ENCODE results near the gene SLC13A3.

SLC13A3 gene

DNA sequence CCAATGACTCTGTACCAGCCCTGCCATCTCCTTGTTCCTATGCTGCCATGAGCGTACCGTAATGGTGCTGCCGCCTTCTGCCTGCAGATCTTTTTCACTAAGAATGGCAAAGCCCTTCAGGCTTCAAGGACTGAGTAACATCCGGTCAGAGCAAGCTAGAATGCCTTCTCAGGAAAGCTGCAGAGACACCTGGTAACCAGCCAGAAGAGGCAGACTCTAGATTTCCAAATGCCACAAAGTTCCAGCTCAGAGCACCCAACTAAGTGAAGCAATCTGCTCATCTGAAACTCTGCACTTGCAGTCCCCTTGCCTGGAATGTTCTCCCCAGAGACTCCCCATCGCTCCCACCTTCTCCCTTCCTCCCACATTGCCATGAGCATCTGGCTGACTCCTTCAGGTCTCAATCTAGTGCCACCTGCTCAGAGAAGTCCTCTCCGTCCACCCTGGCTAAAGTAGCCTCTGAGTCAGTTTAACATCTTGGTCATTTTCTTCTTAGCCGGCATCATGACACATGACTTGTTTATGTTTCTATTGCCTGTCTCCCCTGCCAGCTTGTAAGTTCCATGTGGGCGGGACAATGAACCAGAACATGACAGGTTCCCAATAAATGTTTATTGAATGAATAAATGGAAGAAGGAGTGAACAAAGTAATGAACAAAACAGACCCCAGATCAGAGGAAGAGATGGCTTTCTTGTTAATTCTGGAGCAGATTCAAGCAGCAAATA lies 93.9 kb downstream of the SLC13A3 start:
- Histone ChIP-seq H3K9me2 (replicated peaks; ENCODE audit: control insufficient read depth, low read length) (no peaks in the 10 kb centered on the region), H3K4me2 (ENCODE audit: low read length) (no peak overlapping the region), H3K4me3 (ENCODE audit: low read length) (no peak overlapping the region), H3F3A (ENCODE audit: control insufficient read depth, insufficient read depth) (no peaks in the 10 kb centered on the region), H3K9me3 (ENCODE audit: control insufficient read depth, insufficient read depth, low read length) (no peaks in the 10 kb centered on the region), H3K79me2 (ENCODE audit: control insufficient read depth, low read length) (no peaks in the 10 kb centered on the region), H4K20me1 (ENCODE audit: control insufficient read depth, insufficient read depth, low read depth, low read length) (no peaks in the 10 kb centered on the region), H3K27me3 (ENCODE audit: control insufficient read depth, low read length) (peaks cover 7% of the 10 kb centered on the region), H3K27ac (ENCODE audit: low read depth, low read length) (no peak overlapping the region), H3K4me1 (ENCODE audit: control insufficient read depth, low read length) (peaks cover 12% of the 10 kb centered on the region), H3K36me3 (ENCODE audit: control insufficient read depth, low read length) (no peaks in the 10 kb centered on the region)
- TF ChIP-seq EZH2phosphoT487 (IDR thresholded peaks at IDR 0.05; ENCODE audit: borderline replicate concordance, low read length): no peak
- no peak for TF ChIP-seq CTCF (IDR thresholded peaks at IDR 0.05; ENCODE audit: low read depth, low read length, poor library complexity, severe bottlenecking)

DNA sequence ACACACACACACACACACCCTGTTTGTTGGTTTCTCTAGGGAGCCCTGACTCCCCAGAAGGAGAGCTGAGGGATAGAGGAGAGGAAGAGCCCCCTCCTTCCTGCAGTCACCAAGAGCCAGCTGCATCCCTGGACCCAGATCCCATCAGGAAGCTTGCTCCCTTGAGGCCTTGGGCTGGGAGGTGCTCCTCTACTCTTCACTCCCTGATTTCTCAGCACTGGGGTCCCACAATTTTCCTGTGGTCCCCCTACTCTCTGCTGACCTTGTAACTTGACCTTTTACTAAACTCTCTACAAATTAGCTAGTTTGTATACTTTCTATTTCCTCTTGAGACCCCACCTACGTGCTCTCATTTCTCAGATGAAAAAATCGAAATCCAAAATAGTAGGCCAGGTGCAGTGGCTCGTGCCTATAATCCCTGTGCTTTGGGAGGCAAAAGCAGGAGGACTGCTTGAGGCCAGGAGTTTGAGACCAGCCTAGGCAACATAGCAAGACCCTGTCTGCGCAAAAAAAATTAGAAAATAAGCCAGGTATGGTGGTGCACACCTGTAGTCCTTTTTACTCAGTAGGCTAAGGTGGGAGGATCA lies 95.8 kb downstream of the SLC13A3 start:
- peaks cover 8% of the 10 kb centered on the region for H3K4me1 ChIP-seq (ENCODE audit: control insufficient read depth, low read length)

GRCh38 chr20:46554828-46555227 lies 96.4 kb downstream of the SLC13A3 start:
- no peaks in the 10 kb centered on the region for H3F3A ChIP-seq (ENCODE audit: control insufficient read depth, insufficient read depth)
- no peak overlapping the region for H3K4me2 ChIP-seq (ENCODE audit: low read length)
- no peaks in the 10 kb centered on the region for H4K20me1 ChIP-seq (ENCODE audit: control insufficient read depth, insufficient read depth, low read depth, low read length)
- no peaks in the 10 kb centered on the region for H3K9me2 ChIP-seq (replicated peaks; ENCODE audit: control insufficient read depth, low read length)
- H3K79me2 ChIP-seq (ENCODE audit: control insufficient read depth, low read length): no peaks in the 10 kb centered on the region
- no peak overlapping the region for H3K27ac ChIP-seq (ENCODE audit: low read depth, low read length)
- no peak overlapping the region for H3K4me3 ChIP-seq (ENCODE audit: low read length)
- H3K9me3 ChIP-seq (ENCODE audit: control insufficient read depth, insufficient read depth, low read length): no peaks in the 10 kb centered on the region
- H3K36me3 ChIP-seq (ENCODE audit: control insufficient read depth, low read length): no peaks in the 10 kb centered on the region
- peaks cover 7% of the 10 kb centered on the region for H3K27me3 ChIP-seq (ENCODE audit: control insufficient read depth, low read length)
- TF ChIP-seq CTCF (IDR thresholded peaks at IDR 0.05; ENCODE audit: low read depth, low read length, poor library complexity, severe bottlenecking) (no peak), EZH2phosphoT487 (IDR thresholded peaks at IDR 0.05; ENCODE audit: borderline replicate concordance, low read length) (no peak)
- H3K4me1 ChIP-seq (ENCODE audit: control insufficient read depth, low read length): peaks cover 8% of the 10 kb centered on the region

More for the DNA sequence above, 95.8 kb downstream of the SLC13A3 start:
- no peak overlapping the region for H3K4me3 ChIP-seq (ENCODE audit: low read length)
- H3K9me3 ChIP-seq (ENCODE audit: control insufficient read depth, insufficient read depth, low read length): no peaks in the 10 kb centered on the region
- no peaks in the 10 kb centered on the region for H3K79me2 ChIP-seq (ENCODE audit: control insufficient read depth, low read length)
- no peak for TF ChIP-seq EZH2phosphoT487 (IDR thresholded peaks at IDR 0.05; ENCODE audit: borderline replicate concordance, low read length)
- no peak for TF ChIP-seq CTCF (IDR thresholded peaks at IDR 0.05; ENCODE audit: low read depth, low read length, poor library complexity, severe bottlenecking)
- no peaks in the 10 kb centered on the region for H3K9me2 ChIP-seq (replicated peaks; ENCODE audit: control insufficient read depth, low read length)
- no peaks in the 10 kb centered on the region for H3F3A ChIP-seq (ENCODE audit: control insufficient read depth, insufficient read depth)
- no peaks in the 10 kb centered on the region for H4K20me1 ChIP-seq (ENCODE audit: control insufficient read depth, insufficient read depth, low read depth, low read length)
- peaks cover 7% of the 10 kb centered on the region for H3K27me3 ChIP-seq (ENCODE audit: control insufficient read depth, low read length)
- no peak overlapping the region for H3K27ac ChIP-seq (ENCODE audit: low read depth, low read length)
- H3K36me3 ChIP-seq (ENCODE audit: control insufficient read depth, low read length): no peaks in the 10 kb centered on the region
- H3K4me2 ChIP-seq (ENCODE audit: low read length): no peak overlapping the region

All from DOHH2 (cell line).